Vagina (tissue), 2 donors: Measurements from ENCODE around the gene IQSEC1.

Experiments
- CTCF ChIP-seq, 3 experiments: fragments of 450-650 bp in 2 of 3; fragments of 200-600 bp in 1 of 3; sonication (generic) in 1 of 3; IDR thresholded peaks; one replicate each; pipeline ENCODE4 v1.5.1; 2017 to 2019; ENCODE audit warnings: antibody characterized with exemption in 3 of 3, mild to moderate bottlenecking in 2 of 3, moderate library complexity in 2 of 3
- POLR2A ChIP-seq, 2 donors: fragments of 450-650 bp; IDR thresholded peaks; one replicate each; pipeline ENCODE4 v1.6.1; 2017; ENCODE audit warnings: antibody characterized with exemption in 2 of 2, mild to moderate bottlenecking in 2 of 2, moderate library complexity in 2 of 2
- POLR2AphosphoS5 ChIP-seq, 2 donors: sonication (generic); formaldehyde crosslinking; IDR thresholded peaks; one replicate each; pipeline ENCODE4 v1.9.0; 2017; ENCODE audit warnings: antibody characterized with exemption in 2 of 2, mild to moderate bottlenecking in 2 of 2, low read depth in 1 of 2; ENCODE audit not compliant: insufficient read depth in 1 of 2

- TF ChIP-seq CTCF (IDR thresholded peaks at IDR 0.05) (no peak), POLR2A (IDR thresholded peaks at IDR 0.05) (no peak), POLR2AphosphoS5 (IDR thresholded peaks at IDR 0.05; ENCODE audit: insufficient read depth in 1 of 2, low read depth in 1 of 2) (no peak)
Measured at GRCh38 chr3:12904951-12905315, 168.3 kb downstream of the IQSEC1 start.
